ENCODE measurements around the gene SLC25A20.

SLC25A20 gene

GRCh38 chr3:48856469-48856868 is 42.2 kb downstream of the SLC25A20 start:
- TF ChIP-seq, protein P1, sequence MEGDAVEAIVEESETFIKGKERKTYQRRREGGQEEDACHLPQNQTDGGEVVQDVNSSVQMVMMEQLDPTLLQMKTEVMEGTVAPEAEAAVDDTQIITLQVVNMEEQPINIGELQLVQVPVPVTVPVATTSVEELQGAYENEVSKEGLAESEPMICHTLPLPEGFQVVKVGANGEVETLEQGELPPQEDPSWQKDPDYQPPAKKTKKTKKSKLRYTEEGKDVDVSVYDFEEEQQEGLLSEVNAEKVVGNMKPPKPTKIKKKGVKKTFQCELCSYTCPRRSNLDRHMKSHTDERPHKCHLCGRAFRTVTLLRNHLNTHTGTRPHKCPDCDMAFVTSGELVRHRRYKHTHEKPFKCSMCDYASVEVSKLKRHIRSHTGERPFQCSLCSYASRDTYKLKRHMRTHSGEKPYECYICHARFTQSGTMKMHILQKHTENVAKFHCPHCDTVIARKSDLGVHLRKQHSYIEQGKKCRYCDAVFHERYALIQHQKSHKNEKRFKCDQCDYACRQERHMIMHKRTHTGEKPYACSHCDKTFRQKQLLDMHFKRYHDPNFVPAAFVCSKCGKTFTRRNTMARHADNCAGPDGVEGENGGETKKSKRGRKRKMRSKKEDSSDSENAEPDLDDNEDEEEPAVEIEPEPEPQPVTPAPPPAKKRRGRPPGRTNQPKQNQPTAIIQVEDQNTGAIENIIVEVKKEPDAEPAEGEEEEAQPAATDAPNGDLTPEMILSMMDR (IDR thresholded peaks at IDR 0.05): no peak
- TF ChIP-seq ZFX (IDR thresholded peaks at IDR 0.05; ENCODE audit: borderline replicate concordance): no peak
- no peak overlapping the region for H3K27ac ChIP-seq

- H3K27ac ChIP-seq: no peak overlapping the region
- TF ChIP-seq, protein P1 (IDR thresholded peaks at IDR 0.05): no peak
- no peak for TF ChIP-seq ZFX (IDR thresholded peaks at IDR 0.05; ENCODE audit: borderline replicate concordance)
Observed at GRCh38 chr3:48855681-48856447, 42.8 kb downstream of the SLC25A20 start.

DNA sequence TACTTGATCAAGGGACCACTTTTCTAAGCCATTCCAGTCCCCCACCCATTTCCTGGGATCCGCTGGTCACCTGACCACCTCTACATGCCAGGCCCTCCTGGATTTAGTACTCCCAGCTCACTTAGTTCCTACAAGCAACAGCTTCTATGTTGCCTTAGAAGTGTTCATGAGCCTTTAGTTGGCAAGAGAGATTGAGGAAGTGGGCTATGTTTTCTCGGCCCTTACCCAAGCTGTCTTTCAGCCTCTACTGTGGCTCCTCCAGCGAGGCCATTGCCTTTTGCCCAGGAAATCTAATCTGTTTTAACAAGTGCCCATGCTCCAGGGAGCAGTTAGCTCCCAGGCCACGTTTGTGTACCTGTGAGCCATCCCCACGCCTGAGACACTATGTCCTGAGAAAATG is 46.5 kb downstream of the SLC25A20 start:
- no peak overlapping the region for H3K27ac ChIP-seq
- no peak for TF ChIP-seq ZFX (IDR thresholded peaks at IDR 0.05; ENCODE audit: borderline replicate concordance)
- TF ChIP-seq, protein P1 (IDR thresholded peaks at IDR 0.05): no peak

DNA sequence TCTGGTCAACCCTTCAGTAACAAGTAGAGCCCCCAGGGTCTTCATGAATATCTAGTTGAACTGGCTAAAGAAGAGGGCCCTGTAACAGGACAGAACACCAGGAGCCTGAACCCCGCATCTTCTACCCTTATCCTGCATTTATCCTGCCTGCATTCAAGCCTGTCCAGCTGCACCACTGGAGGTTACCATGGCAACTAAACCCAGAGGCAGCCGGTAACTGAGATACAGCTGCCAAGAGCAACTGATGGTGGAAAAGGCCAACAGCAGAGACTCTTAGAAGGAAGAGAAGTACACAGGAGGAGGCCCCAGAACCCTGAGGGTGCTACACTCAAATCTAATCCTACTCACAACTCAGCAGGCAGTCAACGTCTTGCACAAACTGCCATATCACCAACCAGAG is 47.3 kb downstream of the SLC25A20 start:
- H3K27ac ChIP-seq: no peak overlapping the region
- no peak for TF ChIP-seq ZFX (IDR thresholded peaks at IDR 0.05; ENCODE audit: borderline replicate concordance)
- TF ChIP-seq, protein P1 (IDR thresholded peaks at IDR 0.05): no peak

GRCh38 chr3:48848816-48849515 is 49.7 kb downstream of the SLC25A20 start:
- no peak for TF ChIP-seq ZFX (IDR thresholded peaks at IDR 0.05; ENCODE audit: borderline replicate concordance)
- TF ChIP-seq, protein P1 (IDR thresholded peaks at IDR 0.05): no peak
- no peak overlapping the region for H3K27ac ChIP-seq

DNA sequence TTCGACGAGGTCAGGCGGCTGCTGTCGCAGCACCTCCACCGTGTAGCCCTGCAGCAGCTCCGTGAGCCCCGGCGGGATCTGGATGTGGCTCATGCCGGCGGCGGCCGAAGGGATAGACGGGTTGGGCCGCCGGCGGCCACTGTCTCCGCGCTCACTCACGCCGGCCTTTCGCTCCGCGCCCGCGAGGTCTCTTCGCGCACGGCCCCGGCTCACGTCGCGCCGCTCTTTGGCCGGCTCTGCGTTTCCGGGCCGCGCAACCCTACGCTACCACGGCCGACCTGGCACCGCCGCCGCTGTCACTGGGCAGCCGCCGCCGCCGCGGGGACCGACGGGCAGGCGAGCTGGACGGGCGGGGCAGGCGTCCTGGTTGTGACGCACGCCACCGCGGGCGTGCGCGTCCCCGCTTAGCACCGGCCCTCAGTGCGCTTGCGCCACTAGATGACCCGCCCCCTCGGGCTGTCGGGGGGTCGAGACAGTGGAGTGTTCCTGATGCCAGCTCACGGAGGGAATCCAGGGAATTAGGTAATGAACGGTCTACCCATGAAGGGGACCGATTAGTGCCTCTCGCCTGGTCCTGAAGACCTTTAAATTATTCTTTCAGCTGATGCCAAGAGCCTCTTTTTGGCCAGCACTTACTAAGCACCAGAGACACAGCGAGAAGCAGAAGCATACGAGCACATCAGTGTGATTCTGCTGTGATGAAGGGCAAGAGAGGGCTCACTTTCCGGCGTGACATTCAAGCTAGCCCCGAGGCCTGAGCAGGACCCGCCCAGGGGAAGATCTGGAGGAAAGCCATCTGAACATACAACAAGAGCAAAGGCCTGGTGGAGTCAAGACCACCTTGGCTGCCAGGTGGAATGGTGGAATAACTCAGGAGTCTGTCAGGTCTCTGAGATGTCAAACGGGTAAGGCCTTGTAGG is 50.9 kb downstream of the SLC25A20 start, which contains the start of gene PRKAR2A:
Gene PRKAR2A (minus strand): TSS at position 371 of the 920 bp plus-strand sequence. CDS start 278 bp downstream, at position 93.
- TF ChIP-seq, protein P1 (IDR thresholded peaks at IDR 0.05): no peak
- no peak for TF ChIP-seq ZFX (IDR thresholded peaks at IDR 0.05; ENCODE audit: borderline replicate concordance)

More for the DNA sequence above, 50.9 kb downstream of the SLC25A20 start, which contains the start of gene PRKAR2A:
- peak within 1 kb of the TSS; percentile 94 for H3K27ac ChIP-seq

All from 22Rv1 (cell line).